ENCODE data around the gene CDC6.
A peak's percentile ranks its signal among the peaks of the same experiment; 100 is the strongest.

The CDC6 gene

GRCh38 chr17:40327244-40327729, 39.6 kb downstream of the CDC6 start:
- peaks cover 16% of the 10 kb centered on the region; the same call in 1 of the 2 replicates for H4K20me1 ChIP-seq (ENCODE audit: insufficient read depth)
- no peaks in the 10 kb centered on the region for H3K27me3 ChIP-seq (ENCODE audit: insufficient read depth, low read depth)
- peak overlapping the region; percentile 93 for H3K27ac ChIP-seq

GRCh38 chr17:40327735-40328385, 40.2 kb downstream of the CDC6 start:
- Histone ChIP-seq H4K20me1 (ENCODE audit: insufficient read depth) (peaks cover 16% of the 10 kb centered on the region; the same call in 1 of the 2 replicates), H3K27me3 (ENCODE audit: insufficient read depth, low read depth) (no peaks in the 10 kb centered on the region), H3K9ac (peak overlapping the region; percentile 8; the same call in 1 of the 2 replicates), H3K4me1 (ENCODE audit: low read depth, poor library complexity, severe bottlenecking) (peaks cover 89% of the 10 kb centered on the region), H3K4me3 (IDR thresholded peaks at IDR 0.05; ENCODE audit: insufficient read depth, low read depth, low read length) (no peak overlapping the region), H3K27ac (peak overlapping the region; percentile 93), H3K4me2 (peak overlapping the region; percentile 86), H3K36me3 (ENCODE audit: insufficient read depth) (no peaks in the 10 kb centered on the region), H3K79me2 (ENCODE audit: insufficient read depth, low read depth) (peaks cover 99% of the 10 kb centered on the region), H2AFZ (ENCODE audit: low read depth) (no peak overlapping the region)
- TF ChIP-seq CTCF (conservative IDR thresholded peaks at IDR 0.05; ENCODE audit: low read depth, low read length) = no peak

More at GRCh38 chr17:40327244-40327729, 39.6 kb downstream of the CDC6 start:
- no peak overlapping the region for H3K4me3 ChIP-seq (IDR thresholded peaks at IDR 0.05; ENCODE audit: insufficient read depth, low read depth, low read length)
- peaks cover 99% of the 10 kb centered on the region for H3K79me2 ChIP-seq (ENCODE audit: insufficient read depth, low read depth)
- H2AFZ ChIP-seq (ENCODE audit: low read depth) = no peak overlapping the region
- TF ChIP-seq CTCF (conservative IDR thresholded peaks at IDR 0.05; ENCODE audit: low read depth, low read length) = no peak
- peak overlapping the region; percentile 50; the same call in 1 of the 2 replicates for H3K9ac ChIP-seq
- H3K36me3 ChIP-seq (ENCODE audit: insufficient read depth) = no peaks in the 10 kb centered on the region
- peak overlapping the region; percentile 86 for H3K4me2 ChIP-seq
- H3K4me1 ChIP-seq (ENCODE audit: low read depth, poor library complexity, severe bottlenecking) = peaks cover 90% of the 10 kb centered on the region

- H2AFZ ChIP-seq (ENCODE audit: low read depth) = no peak overlapping the region
- peaks cover 86% of the 10 kb centered on the region for H3K4me1 ChIP-seq (ENCODE audit: low read depth, poor library complexity, severe bottlenecking)
- peaks cover 16% of the 10 kb centered on the region; the same call in 1 of the 2 replicates for H4K20me1 ChIP-seq (ENCODE audit: insufficient read depth)
- H3K4me3 ChIP-seq (IDR thresholded peaks at IDR 0.05; ENCODE audit: insufficient read depth, low read depth, low read length) = no peak overlapping the region
- H3K79me2 ChIP-seq (ENCODE audit: insufficient read depth, low read depth) = peaks cover 99% of the 10 kb centered on the region
- H3K36me3 ChIP-seq (ENCODE audit: insufficient read depth) = no peaks in the 10 kb centered on the region
- H3K4me2 ChIP-seq = peak overlapping the region; percentile 86
- peak overlapping the region; percentile 8; the same call in 1 of the 2 replicates for H3K9ac ChIP-seq
- peak overlapping the region; percentile 93 for H3K27ac ChIP-seq
- TF ChIP-seq CTCF (conservative IDR thresholded peaks at IDR 0.05; ENCODE audit: low read depth, low read length) = no peak
- no peaks in the 10 kb centered on the region for H3K27me3 ChIP-seq (ENCODE audit: insufficient read depth, low read depth)
Measured at GRCh38 chr17:40328386-40328766, 40.7 kb downstream of the CDC6 start.

- Histone ChIP-seq H4K20me1 (ENCODE audit: insufficient read depth) (peaks cover 24% of the 10 kb centered on the region; the same call in 1 of the 2 replicates), H3K9ac (no peak overlapping the region; the same call in 1 of the 2 replicates), H3K27ac (no peak overlapping the region; the same call in 1 of the 2 replicates), H3K27me3 (ENCODE audit: insufficient read depth, low read depth) (no peaks in the 10 kb centered on the region), H3K4me2 (peak overlapping the region; percentile 48; the same call in 1 of the 2 replicates), H3K36me3 (ENCODE audit: insufficient read depth) (no peaks in the 10 kb centered on the region), H2AFZ (ENCODE audit: low read depth) (no peak overlapping the region), H3K79me2 (ENCODE audit: insufficient read depth, low read depth) (peaks cover 100% of the 10 kb centered on the region), H3K4me1 (ENCODE audit: low read depth, poor library complexity, severe bottlenecking) (peaks cover 84% of the 10 kb centered on the region), H3K4me3 (IDR thresholded peaks at IDR 0.05; ENCODE audit: insufficient read depth, low read depth, low read length) (no peak overlapping the region)
- TF ChIP-seq CTCF (conservative IDR thresholded peaks at IDR 0.05; ENCODE audit: low read depth, low read length) = no peak
Measured at GRCh38 chr17:40329839-40330794, 42.4 kb downstream of the CDC6 start.

All from KMS-11 (cell line).